Loucy (cell line): Measurements from ENCODE around the gene AMOTL1.

Experiments
- H2AFZ ChIP-seq: fragments of 200-600 bp; sonication (generic); 2 replicates; pipeline ENCODE4 v1.6.0; 2016; ENCODE audit warnings: antibody characterized with exemption, mild to moderate bottlenecking, low read length, moderate library complexity
- H3F3A ChIP-seq: fragments of 200-600 bp; 2 replicates; pipeline ENCODE4 v1.6.0; 2016; ENCODE audit warnings: antibody characterized with exemption, low read depth, mild to moderate bottlenecking
- H3K27me3 ChIP-seq: fragments of 200-600 bp; sonication (generic); 2 replicates; pipeline ENCODE4 v1.6.1; 2014; ENCODE audit warnings: low read length, mild to moderate bottlenecking; ENCODE audit not compliant: insufficient read depth, poor library complexity, severe bottlenecking
- H3K36me3 ChIP-seq: fragments of 200-600 bp; sonication (generic); 2 replicates; pipeline ENCODE4 v1.6.1; 2016; ENCODE audit warnings: low read length; ENCODE audit not compliant: insufficient read depth
- H3K4me1 ChIP-seq: fragments of 200-600 bp; sonication (generic); 2 replicates; pipeline ENCODE4 v1.5.1; 2014; ENCODE audit warnings: low read length, mild to moderate bottlenecking; ENCODE audit not compliant: insufficient read depth, poor library complexity, severe bottlenecking
- H3K4me2 ChIP-seq: fragments of 200-600 bp; sonication (generic); 2 replicates; pipeline ENCODE4 v1.6.0; 2014; ENCODE audit warnings: antibody characterized with exemption, low read length, low read depth, mild to moderate bottlenecking; ENCODE audit not compliant: poor library complexity, severe bottlenecking
- H3K4me3 ChIP-seq: fragments of 200-600 bp; sonication (generic); 2 replicates; pipeline ENCODE4 v1.5.1; 2014; ENCODE audit warnings: low read length, mild to moderate bottlenecking, mixed read lengths; ENCODE audit not compliant: poor library complexity, severe bottlenecking
- H3K79me2 ChIP-seq: fragments of 200-600 bp; sonication (generic); 2 replicates; pipeline ENCODE4 v1.6.1; 2014; ENCODE audit warnings: low read length; ENCODE audit not compliant: insufficient read depth
- H3K9ac ChIP-seq: fragments of 200-600 bp; sonication (generic); 2 replicates; pipeline ENCODE4 v1.6.0; 2014; ENCODE audit warnings: mild to moderate bottlenecking, low read depth, low read length, moderate library complexity; ENCODE audit not compliant: poor library complexity, severe bottlenecking
- H3K9me2 ChIP-seq: fragments of 200-600 bp; sonication (generic); replicated peaks from 2 replicates; pipeline ENCODE4 v1.6.1; 2016; ENCODE audit warnings: low read depth, low read length, mixed read lengths
- H3K9me3 ChIP-seq: fragments of 200-600 bp; sonication (generic); 2 replicates; pipeline ENCODE4 v1.6.1; 2014; ENCODE audit warnings: mild to moderate bottlenecking, antibody characterized with exemption, low read length, low read depth; ENCODE audit not compliant: insufficient read depth
- H4K20me1 ChIP-seq: fragments of 200-600 bp; sonication (generic); 2 replicates; pipeline ENCODE4 v1.6.0; 2014; ENCODE audit warnings: antibody characterized with exemption, low read length, mild to moderate bottlenecking; ENCODE audit not compliant: insufficient read depth, poor library complexity, severe bottlenecking
- EZH2phosphoT487 ChIP-seq: fragments of 200-600 bp; IDR thresholded peaks from 2 replicates; pipeline ENCODE4 v1.6.1; 2018; ENCODE audit warnings: antibody characterized with exemption, mild to moderate bottlenecking, moderate library complexity, borderline replicate concordance
- TF ChIP-seq, protein P1 (sequence below): fragments of 200-600 bp; sonication (generic); conservative IDR thresholded peaks from 2 replicates; pipeline ENCODE4 v1.5.1; 2014; ENCODE audit warnings: mild to moderate bottlenecking, antibody characterized with exemption, low read length

AMOTL1 gene

GRCh38 chr11:94747146-94747545, 21.0 kb upstream of the AMOTL1 start:
- Histone ChIP-seq H2AFZ (no peak overlapping the region), H3K36me3 (no peaks in the 10 kb centered on the region), H3K4me2 (no peak overlapping the region), H3K27me3 (no peaks in the 10 kb centered on the region), H3K4me1 (no peaks in the 10 kb centered on the region), H4K20me1 (no peaks in the 10 kb centered on the region), H3K79me2 (no peaks in the 10 kb centered on the region), H3K4me3 (no peak overlapping the region), H3K9ac (no peak overlapping the region), H3K9me2 (no peaks in the 10 kb centered on the region), H3F3A (no peaks in the 10 kb centered on the region), H3K9me3 (no peaks in the 10 kb centered on the region)
- TF ChIP-seq EZH2phosphoT487, result no peak
- TF ChIP-seq, protein P1, sequence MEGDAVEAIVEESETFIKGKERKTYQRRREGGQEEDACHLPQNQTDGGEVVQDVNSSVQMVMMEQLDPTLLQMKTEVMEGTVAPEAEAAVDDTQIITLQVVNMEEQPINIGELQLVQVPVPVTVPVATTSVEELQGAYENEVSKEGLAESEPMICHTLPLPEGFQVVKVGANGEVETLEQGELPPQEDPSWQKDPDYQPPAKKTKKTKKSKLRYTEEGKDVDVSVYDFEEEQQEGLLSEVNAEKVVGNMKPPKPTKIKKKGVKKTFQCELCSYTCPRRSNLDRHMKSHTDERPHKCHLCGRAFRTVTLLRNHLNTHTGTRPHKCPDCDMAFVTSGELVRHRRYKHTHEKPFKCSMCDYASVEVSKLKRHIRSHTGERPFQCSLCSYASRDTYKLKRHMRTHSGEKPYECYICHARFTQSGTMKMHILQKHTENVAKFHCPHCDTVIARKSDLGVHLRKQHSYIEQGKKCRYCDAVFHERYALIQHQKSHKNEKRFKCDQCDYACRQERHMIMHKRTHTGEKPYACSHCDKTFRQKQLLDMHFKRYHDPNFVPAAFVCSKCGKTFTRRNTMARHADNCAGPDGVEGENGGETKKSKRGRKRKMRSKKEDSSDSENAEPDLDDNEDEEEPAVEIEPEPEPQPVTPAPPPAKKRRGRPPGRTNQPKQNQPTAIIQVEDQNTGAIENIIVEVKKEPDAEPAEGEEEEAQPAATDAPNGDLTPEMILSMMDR, result no peak

DNA sequence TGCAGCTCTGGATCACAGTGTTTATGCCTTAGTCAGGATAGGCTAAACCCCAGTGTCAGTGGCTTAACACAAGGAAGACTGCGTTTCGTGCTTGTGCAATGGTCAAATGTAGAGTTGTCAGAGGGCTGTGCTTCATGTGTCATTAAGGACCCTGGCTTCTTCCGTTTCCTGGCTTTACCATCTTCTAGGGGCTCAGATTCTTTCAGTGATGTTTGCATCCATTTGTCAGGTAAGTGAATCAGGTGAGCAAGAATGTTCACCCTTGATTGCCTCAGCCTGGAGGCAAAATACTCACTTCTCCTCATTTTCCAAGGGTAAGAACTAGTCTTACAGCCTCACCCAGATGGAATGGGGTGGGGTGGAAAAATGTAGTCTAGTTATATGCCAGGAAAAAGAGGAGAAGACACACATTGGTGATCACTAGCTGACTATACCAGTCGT, 20.5 kb upstream of the AMOTL1 start:
- no peak overlapping the region for H3K9ac ChIP-seq

GRCh38 chr11:94749369-94749768, 18.8 kb upstream of the AMOTL1 start:
- H3K4me1 ChIP-seq, result no peaks in the 10 kb centered on the region
- H3K27me3 ChIP-seq, result no peaks in the 10 kb centered on the region
- no peak overlapping the region for H2AFZ ChIP-seq
- no peak overlapping the region for H3K4me3 ChIP-seq
- no peaks in the 10 kb centered on the region for H3K79me2 ChIP-seq
- no peaks in the 10 kb centered on the region for H4K20me1 ChIP-seq
- no peaks in the 10 kb centered on the region for H3K9me3 ChIP-seq
- TF ChIP-seq, protein P1, result no peak
- TF ChIP-seq EZH2phosphoT487, result no peak
- H3F3A ChIP-seq, result no peaks in the 10 kb centered on the region
- no peaks in the 10 kb centered on the region for H3K36me3 ChIP-seq
- no peak overlapping the region for H3K9ac ChIP-seq
- no peaks in the 10 kb centered on the region for H3K9me2 ChIP-seq
- no peak overlapping the region for H3K4me2 ChIP-seq

More for the DNA sequence above, 20.5 kb upstream of the AMOTL1 start:
- Histone ChIP-seq H3K4me3 (no peak overlapping the region), H3F3A (no peaks in the 10 kb centered on the region), H3K4me1 (no peaks in the 10 kb centered on the region), H3K36me3 (no peaks in the 10 kb centered on the region), H3K79me2 (no peaks in the 10 kb centered on the region), H2AFZ (no peak overlapping the region), H3K9me3 (no peaks in the 10 kb centered on the region), H3K9me2 (no peaks in the 10 kb centered on the region), H3K4me2 (no peak overlapping the region), H3K27me3 (no peaks in the 10 kb centered on the region), H4K20me1 (no peaks in the 10 kb centered on the region)
- TF ChIP-seq, protein P1, result no peak
- no peak for TF ChIP-seq EZH2phosphoT487
